HG03135 (cell line): Measurements from ENCODE around the gene COX19.
"Not testable (repeated sequence)": the region's sequence is repeated elsewhere in the genome, so short reads cannot be mapped to it uniquely, and the experiment has no call there.

Experiments used
- ATAC-seq: cut with Tn5 transposase; IDR thresholded peaks from one replicate; pipeline ENCODE4 v1.9.1; 2021; ENCODE audit warnings: mild to moderate bottlenecking, moderate library complexity; ENCODE audit not compliant: unreplicated experiment

COX19 gene

GRCh38 chr7:1011297-1012003 lies 36.1 kb upstream of the COX19 start:
- no peak for ATAC-seq

DNA sequence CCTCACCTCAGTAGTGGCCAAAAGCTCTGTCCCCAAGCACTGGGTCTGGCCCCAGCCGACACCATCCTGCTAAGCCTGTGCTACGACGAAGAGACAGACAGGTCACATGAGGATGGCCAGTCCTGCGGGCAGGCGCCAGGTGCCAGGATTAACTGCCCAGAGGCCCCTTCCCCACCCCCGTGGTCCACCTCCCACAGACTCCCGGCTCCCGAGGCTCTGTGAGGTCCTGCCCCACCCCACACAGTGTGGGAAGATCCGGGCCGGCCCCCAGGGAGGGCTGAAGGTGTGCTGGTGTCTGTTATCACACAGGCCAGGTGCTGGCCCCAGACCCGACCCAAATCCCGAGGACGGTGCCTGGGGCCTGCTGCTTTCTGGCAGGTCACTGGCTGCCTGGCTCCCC lies 34.9 kb upstream of the COX19 start:
- ATAC-seq, result no peak

GRCh38 chr7:1009747-1010146 lies 34.4 kb upstream of the COX19 start:
- ATAC-seq, result no peak

DNA sequence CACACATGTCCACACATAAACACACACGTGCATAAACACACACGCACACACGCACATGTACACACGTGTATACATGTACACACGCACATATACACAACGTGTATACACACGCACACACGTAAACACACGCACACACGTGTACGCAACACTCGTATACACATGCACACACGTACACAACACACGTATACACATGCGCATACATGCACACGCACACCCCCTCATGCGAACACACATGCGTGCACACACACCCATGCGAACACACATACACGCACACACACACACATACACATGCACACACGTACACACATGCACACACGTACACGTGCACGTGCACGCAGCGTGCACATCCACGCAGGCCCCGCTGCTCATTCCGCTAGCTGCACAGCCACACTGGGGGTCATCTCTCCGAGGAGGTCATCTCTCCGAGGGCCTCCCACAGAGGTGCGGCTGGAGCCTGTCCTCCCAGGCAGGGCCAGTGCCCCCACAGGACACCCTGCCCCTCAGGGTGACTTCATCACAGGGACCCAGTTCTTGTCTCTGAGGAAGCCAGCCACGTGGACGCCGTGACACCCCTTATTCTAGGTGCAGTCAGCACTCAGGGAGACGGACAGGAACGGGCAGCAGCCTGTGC lies 33.5 kb upstream of the COX19 start:
- no peak for ATAC-seq

DNA sequence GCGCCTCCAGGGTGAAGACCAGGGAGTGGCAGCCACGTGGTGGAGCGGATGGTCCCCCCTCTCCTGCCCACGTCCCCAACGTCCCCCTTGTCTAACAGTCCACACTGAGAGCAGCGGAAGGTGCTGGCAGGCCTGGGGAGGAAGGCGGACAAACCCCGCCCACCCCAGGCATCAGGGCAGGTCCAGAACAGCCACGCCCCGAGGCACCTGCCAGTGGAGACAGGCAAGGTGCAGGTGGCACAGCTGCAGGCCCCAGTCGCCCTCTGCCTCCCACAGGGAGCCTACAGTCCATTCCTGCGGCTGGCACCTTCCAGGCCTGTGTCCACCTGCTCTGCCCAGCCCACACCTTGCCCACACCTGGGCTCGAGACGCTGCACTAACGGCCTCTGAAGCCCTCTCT lies 32.6 kb upstream of the COX19 start:
- no peak for ATAC-seq

GRCh38 chr7:1005303-1005702 lies 30.0 kb upstream of the COX19 start:
- ATAC-seq, result no peak

GRCh38 chr7:1004018-1004852 lies 28.9 kb upstream of the COX19 start:
- ATAC-seq, result no peak

- ATAC-seq, result not testable (repeated sequence)
These were observed 27.1 kb upstream of the COX19 start for GRCh38 chr7:1002445-1002844.

DNA sequence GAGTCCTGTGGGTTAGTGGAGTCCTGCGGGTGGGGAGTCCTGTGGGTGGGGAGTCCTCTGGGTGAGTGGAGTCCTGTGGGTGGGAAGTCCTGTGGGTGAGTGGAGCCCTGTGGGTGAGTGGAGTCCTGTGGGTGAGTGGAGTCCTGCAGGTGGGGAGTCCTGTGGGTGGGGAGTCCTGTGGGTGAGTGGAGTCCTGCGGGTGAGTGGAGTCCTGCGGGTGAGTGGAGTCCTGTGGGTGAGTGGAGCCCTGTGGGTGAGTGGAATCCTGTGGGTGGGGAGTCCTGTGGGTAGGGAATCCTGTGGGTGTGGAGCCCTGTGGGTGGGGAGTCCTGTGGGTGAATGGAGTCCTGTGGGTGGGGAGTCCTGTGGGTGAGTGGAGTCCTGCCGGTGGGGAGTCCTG lies 26.7 kb upstream of the COX19 start:
- ATAC-seq, result not testable (repeated sequence)

DNA sequence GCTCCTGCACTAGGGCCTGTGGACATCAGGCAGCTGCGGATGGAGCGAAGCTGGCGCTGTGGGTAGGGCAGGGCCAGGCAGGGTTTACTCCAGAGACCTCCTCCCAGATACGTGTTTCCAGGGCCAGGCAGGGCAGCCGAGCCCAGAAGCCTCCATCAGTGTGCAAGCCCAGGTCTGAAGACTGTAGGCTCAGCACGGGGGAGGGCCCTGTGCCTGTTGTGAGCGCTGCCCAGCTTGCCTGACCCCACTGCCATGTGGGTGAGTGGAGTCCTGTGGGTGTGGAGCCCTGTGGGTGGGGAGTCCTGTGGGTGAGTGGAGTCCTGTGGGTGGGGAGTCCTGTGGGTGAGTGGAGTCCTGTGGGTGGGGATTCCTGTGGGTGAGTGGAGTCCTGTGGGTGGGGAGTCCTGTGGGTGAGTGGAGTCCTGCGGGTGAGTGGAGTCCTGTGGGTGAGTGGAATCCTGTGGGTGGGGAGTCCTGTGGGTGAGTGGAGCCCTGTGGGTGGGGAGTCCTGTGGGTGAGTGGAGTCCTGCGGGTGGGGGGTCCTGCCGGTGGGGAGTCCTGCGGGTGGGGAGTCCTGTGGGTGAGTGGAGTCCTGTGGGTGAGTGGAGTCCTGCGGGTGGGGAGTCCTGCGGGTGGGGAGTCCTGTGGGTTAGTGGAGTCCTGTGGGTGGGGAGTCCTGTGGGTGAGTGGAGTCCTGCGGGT lies 25.9 kb upstream of the COX19 start:
- ATAC-seq, result not testable (repeated sequence)

DNA sequence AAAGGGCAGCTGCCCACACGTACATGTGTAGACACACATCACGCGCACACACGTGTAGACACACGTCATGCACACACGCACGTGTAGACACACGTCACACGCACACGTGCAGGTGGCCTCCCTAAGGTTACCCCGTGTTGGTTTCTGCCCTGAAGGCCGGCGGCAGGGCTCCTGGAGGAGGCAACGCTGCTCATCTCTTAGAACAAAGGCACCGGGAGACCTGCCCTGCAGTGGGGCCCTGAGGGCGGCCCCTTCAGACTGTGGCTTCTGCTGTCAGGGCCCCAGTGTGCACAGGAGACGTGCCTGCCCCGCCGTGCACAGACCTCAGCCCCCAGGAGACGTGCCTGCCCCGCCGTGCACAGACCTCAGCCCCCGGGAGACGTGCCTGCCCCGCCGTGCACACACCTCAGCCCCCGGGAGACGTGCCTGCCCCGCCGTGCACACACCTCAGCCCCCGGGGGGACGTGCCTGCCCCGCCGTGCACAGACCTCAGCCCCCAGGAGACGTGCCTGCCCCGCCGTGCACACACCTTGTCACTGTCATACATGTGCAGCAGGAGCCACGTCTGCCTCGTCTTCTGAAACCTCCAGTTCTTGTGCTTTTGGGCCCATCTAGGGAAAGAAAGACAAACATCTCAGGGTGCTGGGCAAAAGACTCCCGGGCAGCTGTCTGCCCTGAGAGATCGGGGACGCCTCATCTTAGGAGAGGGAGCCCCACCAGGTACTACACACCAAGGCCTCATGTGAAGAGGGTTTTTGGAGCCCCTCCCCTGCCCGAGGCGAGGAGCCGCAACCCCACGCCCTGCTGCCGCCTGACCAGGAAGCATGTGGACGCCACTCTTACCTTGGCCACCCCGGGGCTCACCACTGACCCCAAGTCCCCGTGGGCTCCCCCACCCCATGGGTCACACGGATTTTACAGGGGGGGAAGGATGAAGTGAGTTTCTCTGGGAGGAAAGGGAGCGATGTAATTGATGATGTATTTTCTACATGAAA lies 24.9 kb upstream of the COX19 start:
- ATAC-seq, result no peak

GRCh38 chr7:999149-999879 lies 24.0 kb upstream of the COX19 start:
- ATAC-seq, result no peak

DNA sequence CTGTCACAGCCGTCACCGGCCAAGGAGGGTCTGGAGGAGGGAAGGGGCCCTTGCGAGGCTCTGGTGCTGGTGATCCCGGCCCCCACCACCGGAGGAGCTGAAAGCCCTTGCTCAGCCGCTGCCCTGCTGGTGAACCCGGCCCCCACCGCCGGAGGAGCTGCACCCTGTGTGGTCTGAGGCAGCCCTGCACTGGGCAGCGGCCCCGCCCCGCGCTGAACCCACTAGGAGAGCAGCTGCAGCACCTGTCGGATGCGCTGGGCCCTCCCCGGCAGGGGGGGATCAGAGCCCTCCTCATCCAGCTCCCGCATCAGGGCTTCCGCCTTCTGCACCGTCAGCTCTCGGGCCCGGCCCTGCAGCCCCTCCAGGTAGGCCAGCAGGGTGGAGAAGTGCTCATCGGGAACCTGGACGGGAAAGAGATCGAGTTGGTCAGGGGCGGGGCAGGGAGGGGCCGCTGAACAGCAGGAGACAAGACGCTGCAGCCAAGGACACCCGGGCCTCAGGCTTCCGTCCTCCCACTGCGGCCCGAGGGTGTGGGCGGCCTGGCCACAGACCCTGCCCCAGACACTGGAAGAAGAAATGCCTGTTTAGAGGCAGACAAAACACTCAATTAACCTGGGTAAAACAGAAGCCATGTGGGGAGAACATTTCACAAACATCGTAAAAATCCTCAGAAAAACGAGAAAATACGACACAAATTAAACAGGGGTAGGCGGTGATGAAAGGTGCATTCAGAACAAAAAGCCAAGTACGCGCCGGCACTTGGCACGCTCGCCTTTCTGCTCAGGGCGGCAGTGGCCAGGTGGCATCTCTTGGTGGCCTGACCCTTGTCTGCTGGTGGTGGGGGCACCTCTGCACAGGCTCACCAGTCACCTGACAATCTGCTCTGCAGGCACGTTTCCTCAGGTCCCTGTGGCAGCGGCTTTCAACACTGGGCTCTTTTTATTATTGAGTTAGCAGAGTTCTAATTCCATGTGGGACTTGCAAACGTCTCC lies 22.4 kb upstream of the COX19 start:
- no peak for ATAC-seq

DNA sequence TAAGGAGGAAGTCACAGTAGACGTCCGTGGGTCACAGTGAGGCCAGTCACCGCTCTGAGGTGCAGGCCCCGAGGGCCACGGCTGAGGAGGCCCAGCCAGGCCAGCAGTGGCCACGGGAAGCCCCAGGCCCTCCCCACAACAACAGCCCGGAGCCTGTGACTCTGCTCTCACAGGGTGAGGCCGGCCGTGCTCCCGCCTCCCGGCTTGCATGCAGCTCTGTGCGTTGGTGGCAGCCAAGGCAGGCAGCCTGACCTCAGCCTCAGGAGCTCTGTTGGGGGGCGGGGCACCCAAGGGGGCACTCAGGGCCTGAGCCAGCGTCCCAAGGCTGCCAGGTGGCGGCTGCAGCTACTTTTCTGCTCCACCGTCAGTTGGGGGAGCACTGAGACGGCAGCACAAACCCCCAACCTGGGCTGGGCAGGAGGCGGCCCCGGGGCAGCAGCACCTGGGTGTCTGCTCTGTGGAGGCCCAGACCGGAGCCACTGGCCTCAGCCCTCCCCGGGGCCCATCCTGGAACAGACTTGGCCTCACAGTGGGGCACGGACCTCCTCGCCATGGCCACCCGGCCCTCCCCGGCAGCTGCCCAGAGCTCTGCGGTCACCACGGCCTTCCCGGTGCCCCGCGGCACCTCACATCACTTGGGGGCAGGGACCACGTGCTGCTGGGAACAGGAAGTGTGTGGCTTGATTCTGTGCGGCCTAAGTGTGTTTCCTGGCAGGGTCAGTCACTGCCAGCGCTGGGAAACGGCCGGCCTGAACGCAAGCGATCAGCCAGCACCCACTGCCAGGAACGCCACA lies 20.9 kb upstream of the COX19 start:
- ATAC-seq, result no peak

- no peak for ATAC-seq
These were observed 20.2 kb upstream of the COX19 start for GRCh38 chr7:995571-995970.

GRCh38 chr7:994592-995308 lies 19.4 kb upstream of the COX19 start:
- no peak for ATAC-seq
